ENCODE results near the gene RIN1. TPM values are rescaled to one million over a fixed set of nuclear protein-coding genes. Genes with fewer than 3 reads are reported as not detected.

Gene RIN1
- total and polyA plus RNA-seq, 9 of the 15 experiments (the other 6 are each of a cell fraction or from before 2014, with no cell fraction given): 0.01 to 1.2 (median 0.45) TPM; not detected in 1

DNA sequence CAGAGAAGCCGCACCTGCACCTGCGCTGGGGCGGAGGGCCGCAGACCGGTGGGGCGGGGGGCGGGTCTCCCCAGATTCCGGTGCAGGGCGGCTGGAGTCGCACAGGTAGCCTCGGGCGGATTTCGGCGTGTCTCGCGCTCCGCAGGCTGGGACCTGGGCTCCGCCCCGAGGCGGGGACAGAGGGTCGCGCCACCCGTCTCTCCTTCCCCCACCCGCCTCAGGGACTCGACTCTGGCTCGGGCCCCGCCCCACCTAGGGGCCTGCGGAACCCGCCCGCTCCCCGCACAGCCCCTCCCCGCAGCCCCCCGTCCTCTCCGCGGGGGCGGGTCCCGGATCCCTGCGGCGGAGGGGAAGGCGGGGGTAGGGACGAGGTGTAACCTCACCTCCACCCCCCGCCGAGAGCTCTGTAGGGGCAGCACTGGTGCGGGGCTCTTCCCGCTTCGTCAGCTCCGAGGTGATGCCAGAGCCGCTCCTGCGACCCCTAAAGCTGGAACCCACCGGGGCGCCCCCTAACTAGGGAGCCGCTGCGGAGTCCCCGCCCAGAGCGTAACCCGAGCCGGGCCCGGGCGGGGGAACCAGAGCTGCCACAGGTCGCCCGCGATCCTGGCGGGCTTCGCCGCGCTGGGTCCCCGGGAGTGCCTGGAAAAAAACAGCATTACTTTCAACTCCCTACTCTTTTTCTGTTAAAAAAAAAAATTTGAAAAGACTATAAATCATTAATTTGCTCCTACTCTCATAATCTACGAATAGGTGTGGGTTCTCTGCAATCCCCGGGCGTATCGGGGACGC is 35.6 kb upstream of the RIN1 start, which contains the start of gene SLC29A2 (continued):
- TF ChIP-seq BRD9 (IDR thresholded peaks at IDR 0.05; ENCODE audit: low read depth, partially characterized antibody) (no peak), CREBBP (IDR thresholded peaks at IDR 0.05; ENCODE audit: low read depth, low read length) (no peak), ZSCAN32 (CRISPR knock-in tag; IDR thresholded peaks at IDR 0.05) (no peak), SUPT5H (IDR thresholded peaks at IDR 0.05) (peak; percentile 64; the same call in 1 of the 2 replicates), ARID1B (IDR thresholded peaks at IDR 0.05) (peak; percentile 17; the same call in 1 of the 2 replicates), IFI16 (CRISPR knock-in tag; IDR thresholded peaks at IDR 0.05) (no peak), BDP1 (IDR thresholded peaks at IDR 0.05; ENCODE audit: insufficient read depth, insufficient read length) (no peak), MXI1 (IDR thresholded peaks at IDR 0.05; ENCODE audit: low read depth, low read length) (peak; percentile 73), NRF1 (conservative IDR thresholded peaks at IDR 0.05 in 1 of 2, IDR thresholded peaks at IDR 0.05 in 1 of 2) (peak; percentile 36 to 65), ZNF436 (CRISPR knock-in tag; IDR thresholded peaks at IDR 0.05) (no peak), RFX5 (IDR thresholded peaks at IDR 0.05; ENCODE audit: low read depth, low read length) (no peak), KLF16 (IDR thresholded peaks at IDR 0.05) (no peak; the same call in 1 of the 2 replicates), L3MBTL2 (IDR thresholded peaks at IDR 0.05) (peak; percentile 55; the same call in 1 of the 2 replicates), MTA2 (IDR thresholded peaks at IDR 0.05; ENCODE audit: low read depth) (no peak)
- TF ChIP-seq, protein P1, sequence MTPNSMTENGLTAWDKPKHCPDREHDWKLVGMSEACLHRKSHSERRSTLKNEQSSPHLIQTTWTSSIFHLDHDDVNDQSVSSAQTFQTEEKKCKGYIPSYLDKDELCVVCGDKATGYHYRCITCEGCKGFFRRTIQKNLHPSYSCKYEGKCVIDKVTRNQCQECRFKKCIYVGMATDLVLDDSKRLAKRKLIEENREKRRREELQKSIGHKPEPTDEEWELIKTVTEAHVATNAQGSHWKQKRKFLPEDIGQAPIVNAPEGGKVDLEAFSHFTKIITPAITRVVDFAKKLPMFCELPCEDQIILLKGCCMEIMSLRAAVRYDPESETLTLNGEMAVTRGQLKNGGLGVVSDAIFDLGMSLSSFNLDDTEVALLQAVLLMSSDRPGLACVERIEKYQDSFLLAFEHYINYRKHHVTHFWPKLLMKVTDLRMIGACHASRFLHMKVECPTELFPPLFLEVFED (CRISPR knock-in tag; conservative IDR thresholded peaks at IDR 0.05): no peak
- TF ChIP-seq, protein P2, sequence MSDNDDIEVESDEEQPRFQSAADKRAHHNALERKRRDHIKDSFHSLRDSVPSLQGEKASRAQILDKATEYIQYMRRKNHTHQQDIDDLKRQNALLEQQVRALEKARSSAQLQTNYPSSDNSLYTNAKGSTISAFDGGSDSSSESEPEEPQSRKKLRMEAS (CRISPR knock-in tag; IDR thresholded peaks at IDR 0.05): no peak
- TF ChIP-seq, protein P3, sequence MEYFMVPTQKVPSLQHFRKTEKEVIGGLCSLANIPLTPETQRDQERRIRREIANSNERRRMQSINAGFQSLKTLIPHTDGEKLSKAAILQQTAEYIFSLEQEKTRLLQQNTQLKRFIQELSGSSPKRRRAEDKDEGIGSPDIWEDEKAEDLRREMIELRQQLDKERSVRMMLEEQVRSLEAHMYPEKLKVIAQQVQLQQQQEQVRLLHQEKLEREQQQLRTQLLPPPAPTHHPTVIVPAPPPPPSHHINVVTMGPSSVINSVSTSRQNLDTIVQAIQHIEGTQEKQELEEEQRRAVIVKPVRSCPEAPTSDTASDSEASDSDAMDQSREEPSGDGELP (CRISPR knock-in tag; IDR thresholded peaks at IDR 0.05; ENCODE audit: borderline replicate concordance): peak; percentile 46; the same call in 1 of the 2 replicates
- TF ChIP-seq, protein P4, sequence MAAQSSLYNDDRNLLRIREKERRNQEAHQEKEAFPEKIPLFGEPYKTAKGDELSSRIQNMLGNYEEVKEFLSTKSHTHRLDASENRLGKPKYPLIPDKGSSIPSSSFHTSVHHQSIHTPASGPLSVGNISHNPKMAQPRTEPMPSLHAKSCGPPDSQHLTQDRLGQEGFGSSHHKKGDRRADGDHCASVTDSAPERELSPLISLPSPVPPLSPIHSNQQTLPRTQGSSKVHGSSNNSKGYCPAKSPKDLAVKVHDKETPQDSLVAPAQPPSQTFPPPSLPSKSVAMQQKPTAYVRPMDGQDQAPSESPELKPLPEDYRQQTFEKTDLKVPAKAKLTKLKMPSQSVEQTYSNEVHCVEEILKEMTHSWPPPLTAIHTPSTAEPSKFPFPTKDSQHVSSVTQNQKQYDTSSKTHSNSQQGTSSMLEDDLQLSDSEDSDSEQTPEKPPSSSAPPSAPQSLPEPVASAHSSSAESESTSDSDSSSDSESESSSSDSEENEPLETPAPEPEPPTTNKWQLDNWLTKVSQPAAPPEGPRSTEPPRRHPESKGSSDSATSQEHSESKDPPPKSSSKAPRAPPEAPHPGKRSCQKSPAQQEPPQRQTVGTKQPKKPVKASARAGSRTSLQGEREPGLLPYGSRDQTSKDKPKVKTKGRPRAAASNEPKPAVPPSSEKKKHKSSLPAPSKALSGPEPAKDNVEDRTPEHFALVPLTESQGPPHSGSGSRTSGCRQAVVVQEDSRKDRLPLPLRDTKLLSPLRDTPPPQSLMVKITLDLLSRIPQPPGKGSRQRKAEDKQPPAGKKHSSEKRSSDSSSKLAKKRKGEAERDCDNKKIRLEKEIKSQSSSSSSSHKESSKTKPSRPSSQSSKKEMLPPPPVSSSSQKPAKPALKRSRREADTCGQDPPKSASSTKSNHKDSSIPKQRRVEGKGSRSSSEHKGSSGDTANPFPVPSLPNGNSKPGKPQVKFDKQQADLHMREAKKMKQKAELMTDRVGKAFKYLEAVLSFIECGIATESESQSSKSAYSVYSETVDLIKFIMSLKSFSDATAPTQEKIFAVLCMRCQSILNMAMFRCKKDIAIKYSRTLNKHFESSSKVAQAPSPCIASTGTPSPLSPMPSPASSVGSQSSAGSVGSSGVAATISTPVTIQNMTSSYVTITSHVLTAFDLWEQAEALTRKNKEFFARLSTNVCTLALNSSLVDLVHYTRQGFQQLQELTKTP (IDR thresholded peaks at IDR 0.05; ENCODE audit: low read depth in 1 of 2, partially characterized antibody in 2 of 2): peak in 1 of 2 experiments; percentile 60

Measured in K562 (cell line).